ENCODE measurements around the gene WIPF1.

Gene WIPF1

DNA sequence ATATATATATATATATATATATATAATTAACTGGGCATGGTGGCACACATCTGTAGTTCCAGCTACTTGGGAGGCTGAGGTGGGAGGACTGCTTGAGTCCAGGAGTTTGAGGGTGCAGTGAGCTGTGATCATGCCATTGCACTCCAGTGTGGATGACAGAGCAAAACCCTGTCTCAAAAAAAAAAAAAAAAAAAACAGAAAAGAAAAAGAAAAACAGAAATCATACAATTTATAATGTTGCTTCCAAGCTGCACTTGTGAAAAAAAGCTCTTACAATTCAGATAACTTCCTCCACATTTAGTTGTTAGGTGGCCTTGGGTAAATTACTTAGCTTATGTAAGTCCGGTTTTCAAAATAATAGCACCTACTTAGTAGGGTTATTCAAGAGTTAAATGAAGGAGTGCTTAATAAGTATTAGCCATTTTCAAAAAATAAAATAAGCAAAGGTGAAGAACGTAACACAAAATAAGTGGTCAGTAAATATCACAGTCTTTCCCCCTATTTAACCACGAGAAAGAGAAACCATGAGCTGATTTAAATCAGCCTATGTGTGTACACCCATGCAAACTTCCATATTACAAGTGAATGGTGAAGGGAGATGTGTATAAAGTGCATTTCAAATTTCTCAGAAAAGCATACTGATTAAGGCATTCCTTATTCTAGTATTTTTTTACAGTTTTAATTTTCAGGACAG is 2.3 kb downstream of the WIPF1 start:
- ATAC-seq, result peak; percentile 15 to 17

DNA sequence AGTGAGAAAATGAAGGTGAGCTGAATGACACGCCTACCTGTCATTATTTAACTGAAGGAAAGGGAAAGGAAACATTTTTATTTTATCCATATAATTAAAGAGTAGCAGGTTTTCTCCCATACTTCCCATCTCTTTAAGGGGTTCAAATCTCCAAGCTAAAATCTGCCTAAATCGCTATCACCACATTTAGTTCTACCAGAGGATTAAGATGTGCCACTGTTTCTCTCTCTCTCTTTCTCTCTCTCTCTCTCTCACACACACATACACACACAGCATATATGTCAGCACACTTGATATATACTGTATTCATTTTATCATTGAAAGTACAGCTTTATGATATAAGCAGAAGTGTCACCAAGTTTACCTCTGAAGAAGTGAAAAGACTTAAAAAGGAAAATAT is 3.1 kb downstream of the WIPF1 start:
- no peak for ATAC-seq

DNA sequence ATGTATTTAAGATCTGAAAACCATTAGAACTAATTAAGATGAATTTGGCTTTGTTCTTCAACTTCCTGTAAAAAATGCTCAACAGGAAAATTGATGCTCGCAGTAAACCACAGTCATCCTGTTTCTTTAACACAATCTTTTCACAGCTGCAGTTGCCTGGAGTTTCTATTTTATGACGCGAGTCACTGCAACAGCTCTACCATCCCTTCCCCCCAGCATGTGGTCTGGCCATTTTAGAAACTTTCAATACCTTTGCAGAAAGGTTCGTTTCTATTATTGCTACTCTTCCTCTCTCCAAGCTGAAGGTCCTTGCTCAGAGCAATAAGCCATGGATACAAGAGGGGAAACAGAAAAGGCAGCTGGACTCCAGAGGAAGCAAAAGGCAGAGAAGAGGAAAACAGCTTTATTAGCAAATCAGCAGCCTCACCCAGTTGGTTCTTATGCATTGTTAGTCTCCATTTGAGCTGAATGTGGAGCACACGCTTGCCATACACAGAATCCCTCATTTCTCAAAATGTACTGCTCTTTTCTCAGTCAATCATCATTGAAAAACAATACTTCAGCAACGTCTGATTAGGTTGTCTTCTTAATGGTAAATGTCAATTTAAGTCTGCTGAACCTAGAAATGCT is 3.9 kb downstream of the WIPF1 start:
- peak; percentile 50 to 59 for ATAC-seq

DNA sequence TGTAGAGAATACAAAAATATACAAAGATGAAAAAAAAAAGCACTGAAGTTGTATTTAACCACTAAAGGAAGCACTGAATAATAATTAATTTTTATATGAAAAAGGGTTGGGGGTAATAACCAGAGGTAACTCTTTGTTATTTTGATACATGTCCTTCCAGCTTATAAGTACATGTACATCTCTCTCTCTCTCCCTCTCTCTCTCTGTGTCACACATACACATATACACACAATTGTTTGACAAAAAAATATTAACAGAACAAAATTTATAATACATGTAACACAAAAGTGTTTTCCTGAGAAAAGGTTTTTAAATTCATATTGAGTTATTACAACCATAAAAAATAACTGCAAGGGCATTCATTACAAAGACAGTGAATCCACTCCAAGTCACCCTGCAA is 4.6 kb downstream of the WIPF1 start:
- no peak for ATAC-seq

DNA sequence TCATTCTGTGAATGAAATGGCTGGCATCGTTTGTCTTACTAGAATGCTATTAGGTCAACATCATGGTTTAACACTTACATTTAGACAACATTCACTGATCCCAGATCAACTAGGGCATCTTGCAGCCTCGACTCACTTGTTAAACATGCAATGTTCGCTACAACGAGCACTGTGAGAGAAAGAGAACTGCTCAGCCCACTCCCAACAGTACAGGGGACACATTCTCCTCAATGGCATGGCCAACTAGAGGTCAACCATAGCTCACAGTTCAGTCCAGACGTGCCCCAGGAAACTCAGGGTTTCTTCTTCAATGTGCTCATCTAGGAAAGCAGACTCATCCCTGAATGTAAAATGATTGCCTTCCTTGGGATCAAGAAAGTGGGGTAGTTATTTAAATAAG is 5.9 kb downstream of the WIPF1 start:
- no peak for ATAC-seq

DNA sequence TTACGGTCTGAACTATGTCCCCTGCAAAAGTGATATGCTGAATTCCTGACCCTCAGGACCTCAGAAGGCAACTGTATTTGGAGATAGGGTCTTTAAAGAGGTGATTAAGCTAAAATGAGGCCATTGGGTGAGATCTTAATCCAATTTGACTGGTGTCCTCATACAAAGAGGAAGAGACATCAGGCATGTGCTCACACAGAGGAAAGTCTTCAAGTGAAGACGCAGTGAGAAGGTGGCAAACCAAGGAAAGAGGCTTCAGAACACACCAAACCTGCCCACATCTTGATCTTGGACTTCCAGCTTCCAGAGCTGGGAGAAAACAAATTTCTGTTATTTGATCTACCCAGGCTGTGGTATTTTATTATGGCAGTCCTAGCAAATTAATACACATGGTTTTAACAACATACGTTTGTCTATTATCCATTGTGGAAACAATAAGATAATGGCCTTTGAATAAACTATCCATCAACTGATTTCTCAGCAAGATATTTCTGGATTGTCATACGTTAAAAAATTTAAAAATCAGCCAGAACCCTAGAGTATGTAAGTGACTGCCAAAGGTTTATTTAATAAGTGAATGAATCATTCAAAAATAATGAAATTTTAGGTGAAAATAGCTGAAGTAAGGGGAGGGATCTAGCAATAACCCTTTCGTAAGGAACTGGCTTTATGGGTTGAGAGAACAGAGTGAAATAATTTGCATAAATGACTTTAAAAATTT is 6.5 kb downstream of the WIPF1 start:
- no peak for ATAC-seq

DNA sequence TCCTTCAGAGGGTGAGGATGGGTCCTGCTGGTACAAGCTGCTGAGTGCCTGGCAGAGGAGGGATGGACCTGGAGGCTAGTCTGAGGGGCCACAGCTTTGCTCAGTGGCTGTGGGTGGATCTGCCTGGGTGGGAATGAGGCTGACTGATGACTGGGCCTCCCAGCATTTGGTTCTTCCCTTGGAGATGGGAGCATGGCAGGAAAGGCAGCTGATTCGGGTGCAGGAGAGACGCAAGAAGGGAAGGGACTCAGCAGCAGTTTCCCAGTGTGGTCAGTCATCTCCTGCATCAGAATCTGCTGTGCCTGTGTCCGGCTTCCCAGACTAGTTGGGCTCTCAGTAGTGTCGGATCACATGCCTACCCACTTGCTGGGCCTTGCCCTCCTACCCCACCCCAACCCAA is 7.3 kb downstream of the WIPF1 start:
- no peak for ATAC-seq

DNA sequence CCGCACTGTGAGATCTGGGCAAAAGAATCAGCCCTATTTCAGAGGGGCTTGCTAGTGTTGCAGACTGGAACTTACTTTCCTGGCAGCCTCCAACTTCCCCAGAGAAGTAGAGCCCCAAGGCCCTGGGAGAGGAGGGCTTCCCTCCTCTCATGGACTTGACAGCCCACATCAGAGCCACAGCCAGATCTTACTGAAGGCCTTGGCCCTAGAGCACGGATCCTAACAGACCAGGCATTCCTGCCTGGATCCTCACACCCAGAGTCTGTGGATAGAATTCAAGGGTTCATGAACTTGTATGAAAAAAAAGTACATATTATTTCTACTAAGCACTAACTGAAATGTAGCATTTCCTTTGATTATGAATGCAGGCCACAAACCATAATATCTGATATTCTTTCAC is 8.3 kb downstream of the WIPF1 start:
- ATAC-seq, result no peak

DNA sequence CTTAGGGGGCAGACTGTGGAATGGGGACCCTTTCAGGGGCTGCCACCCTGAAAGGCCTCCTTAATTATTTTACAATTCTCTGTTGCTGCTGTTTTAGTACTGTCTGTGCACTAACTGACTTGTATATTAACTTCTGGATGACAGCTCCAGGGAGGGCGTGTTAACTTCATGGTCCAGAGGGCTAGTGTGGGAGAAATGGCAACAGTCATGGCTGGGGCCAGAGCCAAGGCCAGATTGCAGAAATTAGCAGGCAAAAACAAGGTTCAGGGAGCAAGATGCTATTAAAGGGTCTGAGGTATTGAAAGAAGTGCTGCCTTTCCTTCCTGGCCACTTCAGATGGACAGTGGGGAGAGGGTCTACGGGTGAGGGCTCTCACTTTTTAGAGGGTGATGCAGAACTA is 9.1 kb downstream of the WIPF1 start:
- ATAC-seq, result no peak

DNA sequence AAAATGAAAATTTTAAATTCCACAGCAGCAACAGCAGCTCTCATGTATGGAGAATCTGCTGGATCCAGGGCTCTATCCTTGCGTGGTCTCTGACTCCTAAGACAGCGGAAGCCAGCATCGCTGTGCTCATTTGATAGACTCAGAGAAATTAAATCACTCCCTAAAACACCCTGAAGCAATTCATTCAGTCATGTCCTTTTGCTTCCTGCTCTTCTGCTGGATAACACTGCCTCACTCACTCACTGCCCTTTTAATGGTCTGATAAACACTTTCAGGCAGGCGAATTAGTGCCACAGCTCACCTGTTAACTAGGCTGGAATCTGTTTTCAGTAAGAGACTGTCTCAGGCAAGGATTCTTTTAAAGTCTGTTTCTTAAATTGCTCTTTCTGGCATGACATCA is 10.0 kb downstream of the WIPF1 start:
- no peak for ATAC-seq

DNA sequence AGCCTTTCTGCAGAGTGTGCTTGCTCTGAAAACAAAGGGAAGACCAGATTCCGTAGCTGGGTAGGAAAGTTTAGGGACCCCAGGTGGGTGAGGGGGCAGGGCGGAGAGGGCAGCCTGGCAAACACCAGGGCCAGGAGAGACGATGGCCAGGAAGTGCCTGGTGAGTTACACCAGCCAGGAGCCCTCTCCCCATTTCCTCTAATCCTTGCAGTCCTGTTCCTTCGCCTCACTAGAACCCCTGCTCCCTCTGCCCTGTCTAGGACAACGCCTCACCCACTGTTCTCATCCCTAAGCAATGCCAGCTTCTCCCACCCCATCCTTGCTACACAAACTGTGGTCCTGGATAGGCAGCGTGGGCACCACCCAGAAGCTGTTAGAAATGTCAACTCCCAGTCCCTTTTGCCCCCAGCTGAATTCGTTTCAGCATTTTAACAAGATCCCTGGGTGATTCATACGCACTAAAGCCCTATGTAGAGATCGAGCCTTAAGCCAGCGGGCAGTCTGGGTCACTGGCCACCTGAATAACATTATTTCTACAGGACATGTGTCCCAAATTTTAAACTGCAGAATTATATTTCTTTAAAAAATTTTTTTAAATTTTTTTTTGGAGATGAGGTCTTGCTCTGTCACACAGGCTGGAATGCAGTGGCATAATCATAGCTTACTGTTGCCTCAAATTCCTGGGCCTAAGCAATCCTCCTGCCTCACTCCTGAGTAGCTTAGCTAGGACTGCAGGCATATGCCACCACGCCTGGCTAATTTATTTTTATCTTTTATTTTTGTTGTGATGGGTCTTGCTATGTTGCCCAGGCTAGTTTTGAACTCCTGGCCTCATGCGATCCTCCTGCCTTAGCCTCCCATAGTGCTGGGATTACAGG is 10.9 kb downstream of the WIPF1 start:
- no peak for ATAC-seq

DNA sequence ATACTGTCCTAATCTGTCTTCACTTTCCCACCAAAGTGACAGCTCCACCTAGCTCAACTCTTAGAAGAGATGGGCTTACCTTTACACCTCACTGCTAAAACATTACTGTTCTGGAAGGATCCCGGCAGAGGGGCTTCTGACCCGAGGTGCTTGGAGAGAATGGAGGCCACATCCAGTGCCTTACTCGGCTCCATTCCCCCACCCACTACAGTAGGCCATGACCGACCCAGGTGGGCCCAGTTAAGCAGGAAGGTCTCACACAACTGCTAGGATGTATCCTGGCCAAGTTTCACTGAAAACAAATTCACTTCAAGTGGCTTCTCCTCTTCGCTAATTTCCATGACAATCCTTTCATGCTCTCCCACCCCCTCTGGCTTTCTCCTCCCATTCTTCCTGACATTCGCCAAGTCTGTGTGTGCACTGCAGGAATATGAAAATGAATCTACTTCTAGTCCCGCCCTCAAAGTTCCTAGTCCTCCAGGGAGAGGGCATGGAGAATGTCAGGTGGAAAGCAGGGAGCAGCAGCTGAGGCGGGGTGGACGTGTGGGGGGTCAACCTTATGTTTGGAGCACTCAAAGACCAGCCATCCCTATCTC is 11.8 kb downstream of the WIPF1 start:
- ATAC-seq, result no peak

DNA sequence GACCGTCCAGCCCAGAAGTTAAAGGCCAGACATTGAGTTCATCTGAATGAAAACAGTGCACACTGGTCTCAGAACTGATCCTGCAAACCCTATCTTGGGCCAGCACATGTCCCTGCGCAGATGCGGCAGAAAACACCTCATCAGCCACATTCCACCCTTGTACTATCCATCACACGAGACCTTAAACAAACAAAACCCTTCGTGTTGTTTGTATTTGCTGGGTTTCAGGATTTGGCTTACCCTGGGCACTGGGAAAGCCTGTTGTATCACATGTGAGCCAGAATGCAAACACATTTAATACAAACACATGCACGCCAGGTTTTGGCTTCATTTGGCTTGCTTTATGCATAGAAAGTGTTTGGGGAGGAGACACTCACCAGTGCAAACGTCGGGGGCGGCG is 12.5 kb downstream of the WIPF1 start:
- ATAC-seq, result no peak

DNA sequence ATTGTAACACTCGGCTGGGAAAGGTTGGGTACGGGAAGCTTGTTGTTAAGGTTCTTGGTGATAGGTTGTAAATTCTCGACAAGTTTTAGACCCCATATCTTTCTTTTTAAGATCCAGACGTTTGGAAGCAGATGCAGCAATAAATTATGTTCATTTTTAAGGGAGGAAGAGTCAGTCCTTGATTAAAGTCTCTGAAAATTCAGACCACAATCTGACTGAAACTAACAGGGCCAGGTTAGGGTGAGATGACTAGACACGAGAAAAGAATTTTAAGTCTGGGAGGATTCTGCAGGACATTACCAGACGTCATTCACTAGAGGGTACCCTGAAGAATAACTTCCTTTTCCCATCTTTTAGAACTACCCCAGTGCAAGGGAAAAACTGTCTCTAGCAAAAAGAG is 16.1 kb downstream of the WIPF1 start:
- peak; percentile 39 to 56 for ATAC-seq

DNA sequence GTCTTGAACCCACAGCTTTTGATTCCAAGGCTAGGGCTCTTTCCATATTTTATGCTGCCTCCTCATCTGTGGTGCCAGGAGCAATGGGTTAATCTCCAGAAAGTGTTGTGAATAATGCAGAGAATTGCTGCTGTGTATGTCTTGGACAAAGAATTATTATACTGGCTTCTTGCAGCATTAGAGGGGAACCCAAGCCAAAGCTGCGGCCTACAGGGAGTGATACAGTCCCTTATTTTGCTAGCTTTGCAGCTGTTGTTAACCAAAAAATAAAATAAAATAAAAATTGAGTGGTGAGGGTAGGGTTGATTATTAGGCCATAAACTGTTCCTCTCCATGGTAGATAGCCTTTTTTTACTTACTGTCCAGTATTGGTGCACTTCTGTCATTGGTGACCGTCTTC is 16.7 kb downstream of the WIPF1 start:
- no peak for ATAC-seq

DNA sequence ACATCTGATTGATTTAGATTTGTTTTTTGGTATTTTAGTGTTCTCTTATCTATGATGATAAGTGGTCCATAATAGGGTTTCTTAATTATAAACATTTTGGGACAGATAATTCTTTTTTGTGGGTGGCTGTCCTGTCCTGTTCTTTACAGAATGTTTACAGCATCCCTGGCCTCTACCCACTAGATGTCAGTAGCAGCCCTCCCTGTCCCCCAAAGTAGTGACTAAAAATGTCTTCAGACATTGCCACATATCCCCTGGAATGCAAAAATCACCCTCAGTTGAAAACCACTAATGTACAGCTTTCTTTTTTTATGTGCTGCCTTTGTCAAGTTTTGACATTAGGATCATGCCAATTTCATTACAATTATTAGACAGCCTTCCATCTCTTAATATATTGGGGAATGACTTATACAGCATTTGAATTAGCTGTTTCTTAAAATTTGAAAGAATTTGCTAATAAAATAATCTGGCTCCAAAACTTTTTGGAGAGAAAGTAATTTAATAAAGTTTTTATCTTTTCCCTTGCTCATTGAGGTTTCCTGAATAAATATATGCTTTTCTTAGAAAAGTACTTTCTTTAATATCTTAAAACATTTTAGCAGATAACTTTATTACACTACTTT is 19.5 kb downstream of the WIPF1 start:
- ATAC-seq, result peak; percentile 77 to 83

DNA sequence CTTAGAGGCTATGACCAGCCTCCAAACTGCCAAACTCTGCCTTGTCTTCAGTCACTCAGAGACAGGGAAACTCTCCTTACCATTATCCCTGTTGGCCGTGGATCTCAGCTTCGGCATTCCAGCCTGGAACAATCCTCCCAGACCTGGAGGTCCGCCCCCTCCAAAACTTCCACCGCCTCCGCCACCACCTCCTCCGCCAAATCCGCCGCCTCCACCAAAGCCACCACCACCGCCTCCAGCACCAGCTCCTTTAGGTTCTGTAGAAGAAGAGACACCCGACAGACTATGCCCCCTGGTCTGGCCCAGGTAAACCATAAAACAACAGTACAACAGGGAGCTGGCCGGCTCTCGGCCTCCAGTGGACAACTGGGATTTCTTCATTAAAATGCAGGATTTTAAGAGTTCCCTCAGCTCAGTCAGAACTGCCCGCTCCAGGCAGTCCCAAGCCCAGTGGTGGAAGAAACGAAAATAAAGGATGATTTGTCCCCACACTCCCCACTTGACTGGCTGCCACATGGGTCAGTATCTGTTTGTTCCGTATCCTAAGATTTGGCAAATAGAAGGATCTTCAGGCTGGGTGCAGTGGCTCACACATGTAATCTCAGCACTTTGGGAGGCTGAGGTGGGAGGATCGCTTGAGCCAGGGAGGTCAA is 22.4 kb downstream of the WIPF1 start:
- ATAC-seq, result no peak

DNA sequence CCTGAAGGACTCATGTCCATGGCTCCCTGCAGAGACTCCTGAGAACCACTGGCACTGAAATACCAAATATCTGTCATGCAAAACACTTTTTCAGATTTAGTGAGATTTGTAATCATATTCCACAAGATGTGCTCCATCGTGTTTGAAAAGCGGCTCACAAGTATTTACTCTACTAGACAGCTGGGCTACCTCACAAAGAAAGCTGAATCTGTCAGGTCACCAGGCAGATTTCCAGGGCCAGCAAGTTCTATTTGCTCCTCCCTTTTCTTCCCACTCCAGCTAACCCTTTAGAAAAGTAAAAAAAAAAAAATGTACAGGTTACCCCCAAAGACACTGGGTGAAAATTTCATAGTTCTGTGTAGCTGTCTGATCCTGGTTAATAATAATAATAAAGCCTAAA is 22.9 kb downstream of the WIPF1 start:
- ATAC-seq, result no peak

DNA sequence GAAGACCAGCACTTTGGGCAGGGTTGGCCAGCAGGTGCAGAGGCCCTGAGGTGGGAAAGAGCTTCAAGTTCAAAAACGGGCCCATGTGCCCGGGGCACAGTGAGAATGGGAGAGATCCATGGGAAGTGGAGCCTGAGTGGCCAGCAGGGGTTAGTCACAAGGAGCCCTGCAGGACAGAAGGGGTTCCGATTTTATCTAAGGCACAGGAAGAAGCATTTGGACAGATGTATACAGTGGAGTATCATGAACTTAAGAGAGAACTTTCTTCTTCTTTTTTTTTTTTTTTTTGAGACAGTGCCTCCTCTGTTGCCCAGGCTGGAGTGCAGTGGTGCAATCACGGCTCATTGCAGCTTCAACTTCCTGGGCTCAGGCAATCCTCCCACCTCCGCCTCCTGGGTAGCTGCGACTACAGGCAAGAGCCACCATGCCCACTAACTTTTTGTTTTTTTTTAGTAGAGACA is 24.0 kb downstream of the WIPF1 start:
- ATAC-seq, result no peak

DNA sequence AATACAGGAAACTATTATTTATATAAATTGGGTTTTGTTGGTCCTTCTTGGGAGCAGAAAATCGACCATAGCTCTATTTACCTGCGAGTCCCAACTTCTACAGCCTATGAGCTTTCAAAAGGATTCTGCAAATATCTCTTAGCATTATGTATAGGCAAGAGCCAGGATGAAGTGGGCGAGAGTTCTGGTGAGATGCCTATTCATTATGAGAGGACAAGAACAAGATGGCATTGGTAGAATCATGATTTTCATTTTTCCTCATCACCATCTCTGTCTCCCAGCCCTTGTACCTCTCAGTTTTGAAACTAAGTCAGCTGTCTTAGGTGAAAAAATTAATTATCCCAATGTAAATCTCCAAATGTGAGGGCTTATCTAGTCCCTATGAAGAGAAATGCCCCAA is 25.0 kb downstream of the WIPF1 start:
- peak in 1 of 2 donors; percentile 66 for ATAC-seq

DNA sequence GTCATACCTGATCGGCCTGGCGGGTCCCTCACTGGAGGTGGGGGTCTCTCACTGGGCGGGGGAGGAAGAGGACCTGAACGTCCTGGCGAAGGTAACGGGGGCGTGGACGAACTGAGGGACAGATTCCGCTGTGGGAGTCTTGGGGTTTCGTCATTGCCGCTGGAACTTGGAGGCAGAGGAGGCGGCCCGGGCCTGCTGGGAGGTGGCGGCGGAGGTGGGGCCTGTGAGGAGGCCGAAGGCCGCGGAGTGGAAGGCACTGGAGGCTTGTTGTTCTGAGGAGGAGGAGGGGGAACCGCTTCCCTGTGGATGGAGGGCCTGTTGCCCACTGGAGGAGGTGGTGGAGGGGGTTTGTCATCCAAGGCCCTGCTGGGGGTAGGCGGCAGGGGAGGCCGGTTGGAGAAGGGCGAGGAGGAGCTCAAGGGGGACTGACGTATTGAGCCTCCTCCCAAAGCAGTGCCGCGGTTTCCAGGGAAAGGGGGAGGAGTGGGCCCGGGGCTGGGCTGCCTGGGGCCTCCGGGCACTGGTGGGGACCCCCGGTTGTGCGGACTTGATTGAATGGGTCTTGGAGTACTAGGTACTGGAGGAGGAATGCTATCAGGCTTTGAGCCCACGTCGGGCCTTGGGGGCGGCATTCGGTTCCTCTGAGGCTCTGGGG is 25.8 kb downstream of the WIPF1 start:
- ATAC-seq, result no peak

All from activated CD4-positive, CD25-positive, alpha-beta regulatory T cell treated with anti-CD3 and anti-CD28 coated beads, Interleukin-2, amount 50 U/mL, for 24 hours (primary cell).